H1 (cell line): ENCODE measurements around the gene DPH1. TPM values are rescaled to one million over a fixed set of nuclear protein-coding genes. Genes with fewer than 3 reads are reported as not detected.

Source experiments
- CTCF ChIA-PET: fragments of 300-600 bp; sonication (Branson Sonifier 250); formaldehyde crosslinking; loops from one replicate; lab custom pipeline; 2021; ENCODE audit not compliant: partially characterized antibody; lab: Charles Lee
- POLR2A ChIA-PET: fragments of 300-600 bp; sonication (Branson Sonifier 250); formaldehyde crosslinking; loops from one replicate; lab custom pipeline; 2021; ENCODE audit warnings: inconsistent platforms; ENCODE audit not compliant: partially characterized antibody; lab: Charles Lee
- DNase-seq, 2 experiments: peaks; one replicate each; pipeline versions ENCODE4 v3.0.0 to v3.0.0-alpha.2; 2010 to 2022; ENCODE audit warnings: low spot score in 2 of 2, low read depth in 1 of 2, mixed read lengths in 1 of 2
- FAIRE-seq: peaks from 2 replicates; lab custom pipeline; 2011; peaks lifted over from hg19 to GRCh38; lab: Jason Lieb, UNC
- H2AFZ ChIP-seq: 2 replicates; pipeline ENCODE4 v1.8.1; 2012; ENCODE audit warnings: low read length, inconsistent platforms
- H2AK5ac ChIP-seq: 2 replicates; pipeline ENCODE4 v1.6.1; 2013; ENCODE audit warnings: low read depth, low read length
- H2BK120ac ChIP-seq: replicated peaks from 2 replicates; pipeline ENCODE3; 2013; ENCODE audit warnings: low read depth, low read length, inconsistent platforms
- H2BK12ac ChIP-seq: 2 replicates; pipeline ENCODE4 v1.6.1; 2013; ENCODE audit warnings: low read depth, low read length
- H2BK15ac ChIP-seq: 2 replicates; pipeline ENCODE4 v1.6.1; 2013; ENCODE audit warnings: low read length
- H2BK20ac ChIP-seq: 2 replicates; pipeline ENCODE4 v1.6.1; 2013; ENCODE audit warnings: low read length
- H2BK5ac ChIP-seq: 2 replicates; pipeline ENCODE4 v1.6.1; 2013; ENCODE audit warnings: low read depth, low read length
- H3K14ac ChIP-seq: 2 replicates; pipeline ENCODE4 v1.6.1; 2013; ENCODE audit warnings: inconsistent platforms; ENCODE audit not compliant: insufficient read length
- H3K18ac ChIP-seq: 2 replicates; pipeline ENCODE4 v1.6.1; 2013; ENCODE audit warnings: low read length; ENCODE audit errors: extremely low read depth
- H3K23ac ChIP-seq: 2 replicates; pipeline ENCODE4 v1.6.1; 2013; ENCODE audit warnings: inconsistent platforms; ENCODE audit not compliant: insufficient read length
- H3K23me2 ChIP-seq: 2 replicates; pipeline ENCODE4 v1.6.1; 2013; ENCODE audit warnings: low read depth, low read length
- H3K27ac ChIP-seq: 2 replicates; pipeline ENCODE4 v1.6.1; 2011; ENCODE audit warnings: low read depth, low read length, inconsistent platforms
- H3K27me3 ChIP-seq, 4 experiments: replicated peaks in 1 of 4; 1 replicate in 1 of 4; 2 replicates in 3 of 4; pipeline versions ENCODE4 v1.6.1 to v1.8.1; 2011 to 2013; ENCODE audit warnings: low read length in 3 of 4, mild to moderate bottlenecking in 3 of 4, inconsistent platforms in 2 of 4, mixed read lengths in 2 of 4, moderate library complexity in 1 of 4; ENCODE audit not compliant: control insufficient read depth in 3 of 4, insufficient read depth in 3 of 4; ENCODE audit errors: extremely low read depth in 1 of 4
- H3K36me3 ChIP-seq, 4 experiments: 2 replicates each; pipeline versions ENCODE4 v1.6.1 to v1.8.1; 2011 to 2013; ENCODE audit warnings: mild to moderate bottlenecking in 4 of 4, low read length in 3 of 4, moderate library complexity in 2 of 4, control low read depth in 1 of 4, inconsistent platforms in 1 of 4; ENCODE audit not compliant: insufficient read depth in 4 of 4, control insufficient read depth in 2 of 4
- H3K4ac ChIP-seq: replicated peaks from 2 replicates; pipeline ENCODE3; 2013; ENCODE audit warnings: low read length, low read depth, mixed read lengths, inconsistent platforms; ENCODE audit not compliant: insufficient read length
- H3K4me1 ChIP-seq, 4 experiments: replicated peaks in 1 of 4; 1 replicate in 1 of 4; 2 replicates in 3 of 4; pipeline versions ENCODE4 v1.6.1 to v1.8.1; 2011 to 2013; ENCODE audit warnings: low read length in 3 of 4, inconsistent platforms in 2 of 4, mixed read lengths in 1 of 4; ENCODE audit not compliant: insufficient read depth in 4 of 4, control insufficient read depth in 3 of 4
- H3K4me2 ChIP-seq, 2 experiments: 2 replicates each; pipeline versions ENCODE4 v1.6.1 to v1.8.1; 2011 to 2013; ENCODE audit warnings: low read depth in 2 of 2, low read length in 2 of 2, control low read depth in 1 of 2, inconsistent platforms in 1 of 2, mild to moderate bottlenecking in 1 of 2; ENCODE audit not compliant: insufficient read depth in 1 of 2
- H3K4me3 ChIP-seq, 4 experiments: fragments of 200-600, 300-600 bp in 1 of 4; sonication (generic), shearing (Covaris generic), sonication (Bioruptor Twin) in 1 of 4; 2 replicates each; pipeline versions ENCODE4 v1.5.1 to v1.8.1; 2011 to 2016; ENCODE audit warnings: low read length in 4 of 4, low read depth in 3 of 4, control low read depth in 2 of 4, inconsistent platforms in 2 of 4, mild to moderate bottlenecking in 2 of 4, mixed read lengths in 1 of 4, moderate library complexity in 1 of 4; ENCODE audit not compliant: insufficient read depth in 2 of 4; ENCODE audit errors: extremely low read depth in 1 of 4
- H3K56ac ChIP-seq: replicated peaks from 2 replicates; pipeline ENCODE3; 2013; ENCODE audit warnings: low read depth, mild to moderate bottlenecking, mixed read lengths, low read length, inconsistent platforms; ENCODE audit not compliant: insufficient read length
- H3K79me1 ChIP-seq: 2 replicates; pipeline ENCODE4 v1.6.1; 2013; ENCODE audit warnings: low read depth, low read length, control low read depth
- H3K79me2 ChIP-seq, 2 experiments: 2 replicates each; pipeline versions ENCODE4 v1.6.1 to v1.8.1; 2012 to 2013; ENCODE audit warnings: low read length in 2 of 2, mild to moderate bottlenecking in 2 of 2, inconsistent platforms in 1 of 2; ENCODE audit not compliant: insufficient read depth in 2 of 2, control insufficient read depth in 1 of 2
- H3K9ac ChIP-seq, 4 experiments: replicated peaks in 1 of 4; 1 replicate in 1 of 4; 2 replicates in 3 of 4; pipeline versions ENCODE4 v1.6.1 to v1.8.1; 2011 to 2013; ENCODE audit warnings: low read depth in 3 of 4, low read length in 3 of 4, control low read depth in 2 of 4, mild to moderate bottlenecking in 2 of 4, moderate library complexity in 2 of 4, inconsistent platforms in 1 of 4; ENCODE audit errors: extremely low read depth in 1 of 4
- H3K9me3 ChIP-seq, 2 experiments: 2 replicates each; pipeline versions ENCODE4 v1.6.1 to v1.8.1; 2012 to 2013; ENCODE audit warnings: mild to moderate bottlenecking in 2 of 2, moderate library complexity in 2 of 2, control low read depth in 1 of 2, inconsistent platforms in 1 of 2, low read depth in 1 of 2, low read length in 1 of 2, mixed read lengths in 1 of 2; ENCODE audit not compliant: insufficient read depth in 2 of 2
- H4K20me1 ChIP-seq, 2 experiments: replicated peaks in 1 of 2; 2 replicates each; pipeline versions ENCODE3 to v1.8.1; 2011 to 2013; ENCODE audit warnings: inconsistent platforms in 2 of 2, low read length in 2 of 2, mild to moderate bottlenecking in 1 of 2; ENCODE audit not compliant: insufficient read depth in 2 of 2, control insufficient read depth in 1 of 2
- H4K5ac ChIP-seq: 2 replicates; pipeline ENCODE4 v1.6.1; 2013; ENCODE audit warnings: low read length, low read depth, mixed read lengths, inconsistent platforms; ENCODE audit not compliant: insufficient read length
- H4K8ac ChIP-seq: 2 replicates; pipeline ENCODE4 v1.8.0; 2013; ENCODE audit warnings: mild to moderate bottlenecking, moderate library complexity, low read length, inconsistent platforms; ENCODE audit not compliant: insufficient read depth; ENCODE audit errors: extremely low read depth
- H4K91ac ChIP-seq: replicated peaks from 2 replicates; pipeline ENCODE3; 2013; ENCODE audit warnings: low read length, mixed read lengths, inconsistent platforms; ENCODE audit not compliant: insufficient read length
- BCL11A ChIP-seq, 2 experiments: IDR thresholded peaks; one replicate each; pipeline ENCODE4 v1.6.1; 2011; ENCODE audit warnings: low read depth in 2 of 2, low read length in 2 of 2, mild to moderate bottlenecking in 2 of 2
- BRCA1 ChIP-seq: IDR thresholded peaks from 2 replicates; pipeline ENCODE4 v1.6.1; 2012; ENCODE audit warnings: low read depth, low read length, improper control_type of control experiment
- MAFK ChIP-seq: IDR thresholded peaks from 2 replicates; pipeline ENCODE4 v1.6.1; 2012; ENCODE audit warnings: low read depth, mild to moderate bottlenecking, improper control_type of control experiment, low read length
- POU5F1 ChIP-seq: IDR thresholded peaks from 2 replicates; pipeline ENCODE4 v1.6.1; 2011; ENCODE audit warnings: low read depth, mild to moderate bottlenecking, low read length, moderate library complexity
- RBBP5 ChIP-seq: IDR thresholded peaks from 2 replicates; pipeline ENCODE4 v1.7.1; 2012; ENCODE audit warnings: low read depth, mild to moderate bottlenecking, inconsistent platforms, low read length, moderate library complexity, borderline replicate concordance
- SIX5 ChIP-seq: IDR thresholded peaks from 2 replicates; pipeline ENCODE4 v1.6.1; 2011; ENCODE audit warnings: mild to moderate bottlenecking, low read depth, low read length
- SP4 ChIP-seq: IDR thresholded peaks from 2 replicates; pipeline ENCODE4 v1.6.1; 2012; ENCODE audit warnings: low read length, inconsistent platforms
- SRF ChIP-seq: IDR thresholded peaks from 2 replicates; pipeline ENCODE4 v1.6.1; 2011; ENCODE audit warnings: mild to moderate bottlenecking, low read depth, low read length, moderate library complexity
- SUZ12 ChIP-seq: fragments of 200-600 bp; sonication (generic); IDR thresholded peaks from 2 replicates; pipeline ENCODE4 v1.6.1; 2012; ENCODE audit warnings: mild to moderate bottlenecking, inconsistent platforms, low read length, moderate library complexity, mixed read lengths
- TBP ChIP-seq: IDR thresholded peaks from 2 replicates; pipeline ENCODE4 v1.6.1; 2011; ENCODE audit warnings: low read depth, low read length, improper control_type of control experiment
- WGBS, 2 experiments: shearing (Covaris generic) in 1 of 2; methylation state at CpG; one replicate each; pipeline versions ENCODE4 v1.1.6 to v1.1.7; 2013 to 2015; ENCODE audit warnings: low lambda C conversion rate in 2 of 2, mixed read lengths in 2 of 2, inconsistent platforms in 1 of 2, low coverage in 1 of 2, missing lambda C conversion rate in 1 of 2; ENCODE audit not compliant: insufficient replicate concordance in 2 of 2, insufficient coverage in 1 of 2, insufficient read length in 1 of 2; ENCODE audit errors: extremely low coverage in 1 of 2, missing lambda C conversion rate in 1 of 2; 5-methylcytosine and 5-hydroxymethylcytosine counted together
- polyA plus RNA-seq, 7 experiments: library from polyadenylated mRNA; depleted of rRNA in 3 of 7; stranded (reverse) in 5 of 7; unstranded in 2 of 7; fragments of >200 nt in 5 of 7; fragments of 200-250 nt in 2 of 7; gene quantifications; 1 replicate in 5 of 7; 2 replicates in 1 of 7; 4 replicates in 1 of 7; pipeline versions ENCODE4 v1.2.1 to v1.2.3, GENCODE V29; 2011 to 2013; ENCODE audit warnings: missing spikeins in 2 of 7, mixed read lengths in 2 of 7
- total RNA-seq: library from RNA; stranded (reverse); fragmentation: NEBNext Ultra II Directional; extraction: Animal tissue kit (Norgen Biotek cat#: 25700); gene quantifications from 2 replicates; pipeline ENCODE4 v1.2.1, GENCODE V29; 2021
- TF ChIP-seq, protein P1 (sequence below), 3 experiments: IDR thresholded peaks; 1 replicate in 2 of 3; 2 replicates in 1 of 3; pipeline versions ENCODE4 v1.5.1 to v1.6.1; 2011; ENCODE audit warnings: low read length in 3 of 3, mild to moderate bottlenecking in 3 of 3, inconsistent platforms in 2 of 3, low read depth in 1 of 3, moderate library complexity in 1 of 3; ENCODE audit not compliant: insufficient read depth in 1 of 3; ENCODE audit errors: control extremely low read depth in 1 of 3

The DPH1 gene
- total and polyA plus RNA-seq, 2 of the 8 experiments (the other 6 are each of a cell fraction or from before 2014, with no cell fraction given) = 24.9 to 30.0 TPM

DNA sequence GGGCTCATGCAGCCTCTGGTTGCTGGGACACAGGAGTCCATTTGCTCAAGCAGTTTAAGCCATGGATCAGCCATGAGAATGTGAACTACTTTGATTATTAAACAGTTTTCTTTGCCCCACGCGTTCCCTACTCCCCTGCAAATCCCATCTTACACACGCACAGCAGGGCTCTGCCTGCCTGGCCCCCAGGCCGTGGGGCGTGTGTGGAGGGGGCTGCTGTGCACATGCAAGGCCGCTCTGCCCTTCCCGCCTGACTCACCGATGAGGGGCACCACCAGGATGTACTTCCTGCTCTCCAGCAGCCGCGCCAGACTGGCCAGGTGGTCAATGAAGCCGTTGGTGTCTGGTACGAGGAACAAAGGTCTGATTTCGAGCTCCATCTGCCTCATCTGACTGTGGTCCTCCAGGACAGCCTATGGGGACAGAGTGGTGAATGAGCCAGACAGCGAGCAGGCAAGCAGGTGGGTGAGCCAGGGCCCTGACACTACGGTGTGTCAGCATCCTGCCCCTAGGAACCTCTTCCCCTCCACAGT lies 38.6 kb downstream of the DPH1 start:
- Histone ChIP-seq H3K9me3 (no peaks in the 10 kb centered on the region), H2AK5ac (no peak overlapping the region), H2BK5ac (no peak overlapping the region), H3K18ac (no peak overlapping the region), H2AFZ (no peak overlapping the region), H2BK12ac (no peak overlapping the region), H3K4ac (no peak overlapping the region), H2BK15ac (no peak overlapping the region), H3K79me1 (no peaks in the 10 kb centered on the region), H2BK20ac (no peak overlapping the region), H3K4me3 (no peak overlapping the region), H3K4me2 (no peak overlapping the region), H3K4me1 (peaks cover 0 to 13% (median 6%) of the 10 kb centered on the region in 4 experiments; a peak in 6 of 7 replicates), H2BK120ac (no peak overlapping the region), H3K56ac (no peak overlapping the region), H4K20me1 (peaks cover 5 to 9% of the 10 kb centered on the region in 2 experiments), H3K27ac (no peak overlapping the region), H3K36me3 (peaks cover 0 to 4% (median 0%) of the 10 kb centered on the region in 4 experiments; a peak in 1 of 8 replicates), H3K14ac (no peak overlapping the region), H4K91ac (no peak overlapping the region), H3K79me2 (no peaks in the 10 kb centered on the region), H3K9ac (no peak overlapping the region; a peak in 1 of 7 replicates), H3K23ac (no peak overlapping the region), H4K8ac (no peak overlapping the region; the same call in 1 of the 2 replicates), H3K23me2 (no peaks in the 10 kb centered on the region), H4K5ac (no peak overlapping the region), H3K27me3 (no peaks in the 10 kb centered on the region)
- DNase-seq (no peak), FAIRE-seq (no peak)
- POLR2A ChIA-PET = interaction anchor here (1.4 to 1.9 kb wide), 2 partner anchors 10 to 176 kb away, joined by 4 read pairs; no protein-coding TSS in a partner anchor
- WGBS, 2 experiments = 90% methylated on average over 15 of the region's 15 CpGs; no CpG with 5 or more reads in 1 of the 2 experiments
- CTCF ChIA-PET = interaction anchor here (0.9 to 11.7 kb wide), 17 partner anchors 11 to 219 kb away, joined by 3 to 122 read pairs (median 4); partner anchors contain the start of gene HIC1
- TF ChIP-seq BCL11A (IDR thresholded peaks at IDR 0.05; ENCODE audit: low read depth in 2 of 2, low read length in 2 of 2) (no peak), SP4 (no peak), TBP (no peak), MAFK (no peak), SUZ12 (no peak), BRCA1 (no peak), SRF (no peak), RBBP5 (no peak), SIX5 (no peak), POU5F1 (no peak)
- TF ChIP-seq, protein P1, sequence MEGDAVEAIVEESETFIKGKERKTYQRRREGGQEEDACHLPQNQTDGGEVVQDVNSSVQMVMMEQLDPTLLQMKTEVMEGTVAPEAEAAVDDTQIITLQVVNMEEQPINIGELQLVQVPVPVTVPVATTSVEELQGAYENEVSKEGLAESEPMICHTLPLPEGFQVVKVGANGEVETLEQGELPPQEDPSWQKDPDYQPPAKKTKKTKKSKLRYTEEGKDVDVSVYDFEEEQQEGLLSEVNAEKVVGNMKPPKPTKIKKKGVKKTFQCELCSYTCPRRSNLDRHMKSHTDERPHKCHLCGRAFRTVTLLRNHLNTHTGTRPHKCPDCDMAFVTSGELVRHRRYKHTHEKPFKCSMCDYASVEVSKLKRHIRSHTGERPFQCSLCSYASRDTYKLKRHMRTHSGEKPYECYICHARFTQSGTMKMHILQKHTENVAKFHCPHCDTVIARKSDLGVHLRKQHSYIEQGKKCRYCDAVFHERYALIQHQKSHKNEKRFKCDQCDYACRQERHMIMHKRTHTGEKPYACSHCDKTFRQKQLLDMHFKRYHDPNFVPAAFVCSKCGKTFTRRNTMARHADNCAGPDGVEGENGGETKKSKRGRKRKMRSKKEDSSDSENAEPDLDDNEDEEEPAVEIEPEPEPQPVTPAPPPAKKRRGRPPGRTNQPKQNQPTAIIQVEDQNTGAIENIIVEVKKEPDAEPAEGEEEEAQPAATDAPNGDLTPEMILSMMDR (IDR thresholded peaks at IDR 0.05; ENCODE audit: control extremely low read depth in 1 of 3, insufficient read depth in 1 of 3, low read depth in 1 of 3, low read length in 3 of 3) = no peak
